GM12878 (cell line): ENCODE results near the gene PLEKHH2. TPM values are rescaled to one million over a fixed set of nuclear protein-coding genes. Genes with fewer than 3 reads are reported as not detected.
A peak's percentile ranks its signal among the peaks of the same experiment; 100 is the strongest.

Experiments
- ATAC-seq: fragments of 200-7000 bp; cut with Tn5 transposase; 3 replicates; pipeline ENCODE4 v1.9.1; 2020; ENCODE audit warnings: mild to moderate bottlenecking, moderate library complexity
- BruUV-seq: library from RNA; stranded (reverse); fragments of 400-500 nt; replicated peaks from 2 replicates; lab custom pipeline; 2021; lab: Mats Ljungman, UMichigan
- CTCF ChIA-PET: fragments of 300-600 bp; sonication (Branson Sonifier 250); formaldehyde crosslinking; extraction: SDS; loops from one replicate; lab custom pipeline; 2021; ENCODE audit warnings: inconsistent platforms; lab: Yijun Ruan, JAX
- POLR2A ChIA-PET: fragments of 350-600 bp; formaldehyde crosslinking; extraction: SDS; loops from one replicate; lab custom pipeline; 2021; ENCODE audit warnings: inconsistent platforms; lab: Charles Lee
- RAD21 ChIA-PET: fragments of 300-600 bp; sonication (Branson Sonifier 250); formaldehyde crosslinking; loops from one replicate; lab custom pipeline; 2023; ENCODE audit warnings: antibody characterized with exemption; ENCODE audit not compliant: unreplicated experiment; lab: Charles Lee
- SMC1A ChIA-PET: fragments of 300-600 bp; sonication (Branson Sonifier 250); formaldehyde crosslinking; loops from one replicate; lab custom pipeline; 2023; ENCODE audit not compliant: unreplicated experiment, uncharacterized antibody; lab: Charles Lee
- DNase-seq: peaks from one replicate; pipeline ENCODE4 v3.0.0-alpha.2; 2011; ENCODE audit warnings: low read depth, low spot score
- FAIRE-seq: peaks from 3 replicates; lab custom pipeline; 2011; peaks lifted over from hg19 to GRCh38; lab: Jason Lieb, UNC
- H2AFZ ChIP-seq: 2 replicates; pipeline ENCODE4 v1.6.0; 2011; ENCODE audit warnings: low read depth, low read length, control low read depth; ENCODE audit not compliant: control insufficient read depth
- H3K27ac ChIP-seq: 2 replicates; pipeline ENCODE4 v1.5.1; 2011; ENCODE audit warnings: control low read depth; ENCODE audit not compliant: control insufficient read depth, insufficient read depth
- H3K27me3 ChIP-seq, 2 experiments: replicated peaks in 1 of 2; 2 replicates each; pipeline versions ENCODE4 v1.6.0 to v1.6.1; 2011; ENCODE audit warnings: low read length in 1 of 2; ENCODE audit not compliant: control insufficient read depth in 2 of 2, insufficient read depth in 2 of 2
- H3K36me3 ChIP-seq, 2 experiments: 2 replicates each; pipeline ENCODE4 v1.5.1; 2011; ENCODE audit warnings: low read length in 1 of 2; ENCODE audit not compliant: control insufficient read depth in 2 of 2, insufficient read depth in 2 of 2
- H3K4me1 ChIP-seq: 2 replicates; pipeline ENCODE4 v1.6.1; 2011; ENCODE audit warnings: mild to moderate bottlenecking, low read length, moderate library complexity, mixed read lengths; ENCODE audit not compliant: control insufficient read depth, insufficient read depth
- H3K4me2 ChIP-seq: 2 replicates; pipeline ENCODE4 v1.6.0; 2011; ENCODE audit warnings: control low read depth; ENCODE audit not compliant: control insufficient read depth, insufficient read depth
- H3K4me3 ChIP-seq: fragments of 200-600 bp; sonication (generic); 2 replicates; pipeline ENCODE4 v1.5.1; 2016
- H3K79me2 ChIP-seq: 2 replicates; pipeline ENCODE4 v1.6.0; 2011; ENCODE audit warnings: low read length; ENCODE audit not compliant: control insufficient read depth, insufficient read depth
- H3K9ac ChIP-seq: 2 replicates; pipeline ENCODE4 v1.8.0; 2011; ENCODE audit warnings: low read length, control low read depth, mixed read lengths; ENCODE audit not compliant: control insufficient read depth, insufficient read depth
- H3K9me3 ChIP-seq: replicated peaks from 3 replicates; pipeline ENCODE4 v1.5.1; 2011; ENCODE audit warnings: mild to moderate bottlenecking, low read length; ENCODE audit not compliant: control insufficient read depth, insufficient read depth
- H4K20me1 ChIP-seq: 2 replicates; pipeline ENCODE4 v1.6.0; 2011; ENCODE audit not compliant: control insufficient read depth, insufficient read depth
- CHD1 ChIP-seq: IDR thresholded peaks from 2 replicates; pipeline ENCODE4 v1.6.1; 2012; ENCODE audit warnings: low read depth, low read length, improper control_type of control experiment
- CREB1 ChIP-seq: IDR thresholded peaks from 2 replicates; pipeline ENCODE4 v1.6.1; 2012; ENCODE audit warnings: low read depth, mild to moderate bottlenecking, inconsistent platforms
- ELK1 ChIP-seq: IDR thresholded peaks from 2 replicates; pipeline ENCODE4 v1.6.1; 2012; ENCODE audit warnings: low read depth, low read length, improper control_type of control experiment
- FOS ChIP-seq: IDR thresholded peaks from 3 replicates; pipeline ENCODE4 v1.6.1; 2011; ENCODE audit warnings: borderline replicate concordance; ENCODE audit not compliant: insufficient read length; ENCODE audit errors: extremely low read depth
- FOXM1 ChIP-seq: IDR thresholded peaks from 2 replicates; pipeline ENCODE4 v1.6.1; 2012; ENCODE audit warnings: low read depth, mild to moderate bottlenecking, inconsistent platforms, low read length, moderate library complexity
- GABPA ChIP-seq: IDR thresholded peaks from 2 replicates; pipeline ENCODE4 v1.6.1; 2014; ENCODE audit warnings: antibody characterized with exemption, low read depth, mild to moderate bottlenecking, inconsistent platforms
- JUND ChIP-seq: IDR thresholded peaks from 2 replicates; pipeline ENCODE4 v1.6.1; 2012; ENCODE audit warnings: low read depth, mild to moderate bottlenecking, low read length, improper control_type of control experiment, moderate library complexity
- KLF5 ChIP-seq: fragments of 450-650 bp; IDR thresholded peaks from 2 replicates; pipeline ENCODE4 v1.6.1; 2014; ENCODE audit warnings: mild to moderate bottlenecking; ENCODE audit not compliant: partially characterized antibody
- MEF2A ChIP-seq: IDR thresholded peaks from 2 replicates; pipeline ENCODE4 v1.6.1; 2011; ENCODE audit warnings: low read depth, mild to moderate bottlenecking, low read length, moderate library complexity; ENCODE audit not compliant: insufficient read depth
- NFIC ChIP-seq: IDR thresholded peaks from 2 replicates; pipeline ENCODE4 v1.6.1; 2012; ENCODE audit warnings: low read depth, mild to moderate bottlenecking, inconsistent platforms, low read length, moderate library complexity
- NFXL1 ChIP-seq: fragments of 450-650 bp; IDR thresholded peaks from 2 replicates; pipeline ENCODE4 v1.6.1; 2017; ENCODE audit warnings: antibody characterized with exemption, mild to moderate bottlenecking, borderline replicate concordance
- NR2F1 ChIP-seq: fragments of 450-650 bp; conservative IDR thresholded peaks from 2 replicates; pipeline ENCODE4 v1.6.1; 2017; ENCODE audit warnings: mild to moderate bottlenecking
- RB1 ChIP-seq: fragments of 450-650 bp; formaldehyde crosslinking; IDR thresholded peaks from 2 replicates; pipeline ENCODE4 v1.6.1; 2017; ENCODE audit warnings: mild to moderate bottlenecking, borderline replicate concordance
- SPI1 ChIP-seq: IDR thresholded peaks from 2 replicates; pipeline ENCODE4 v1.6.1; 2011; ENCODE audit warnings: low read depth, mild to moderate bottlenecking, low read length, moderate library complexity, borderline replicate concordance; ENCODE audit not compliant: insufficient read depth
- SRF ChIP-seq, 2 experiments: IDR thresholded peaks; 2 replicates each; pipeline ENCODE4 v1.6.1; 2011; ENCODE audit warnings: low read depth in 2 of 2, low read length in 2 of 2, mild to moderate bottlenecking in 1 of 2, moderate library complexity in 1 of 2
- SUZ12 ChIP-seq: fragments of 200-600 bp; sonication (generic); IDR thresholded peaks from one replicate; pipeline ENCODE4 v1.6.1; 2018; ENCODE audit warnings: antibody characterized with exemption, mild to moderate bottlenecking; ENCODE audit not compliant: unreplicated experiment
- TAF1 ChIP-seq: IDR thresholded peaks from 2 replicates; pipeline ENCODE4 v1.6.1; 2011; ENCODE audit warnings: mild to moderate bottlenecking, low read depth, low read length, borderline replicate concordance
- WGBS: methylation state at CpG from one replicate; pipeline ENCODE4 v1.1.6; 2016; ENCODE audit warnings: low lambda C conversion rate; ENCODE audit not compliant: insufficient replicate concordance, insufficient coverage; ENCODE audit errors: missing lambda C conversion rate; 5-methylcytosine and 5-hydroxymethylcytosine counted together
- in situ Hi-C: fragments of 300-500 bp; cut with MboI; formaldehyde crosslinking; loops from 9 replicates; pipeline ENCODE4 v1.14.3; 2018; ENCODE audit warnings: mixed read lengths
- intact Hi-C: fragments of 100-400 bp; cut with micrococcal nuclease; formaldehyde crosslinking; loops from one replicate; pipeline ENCODE4 v1.14.2; 2022; ENCODE audit not compliant: unreplicated experiment
- polyA plus RNA-seq, 11 experiments: library from polyadenylated mRNA; depleted of rRNA in 4 of 11; unstranded in 6 of 11; stranded (reverse) in 5 of 11; fragments of >200 nt; fragmentation: Nextera tagmentation in 4 of 11; fragmentation: Illumina TruSeq in 1 of 11; extraction: Ambion mirVana in 4 of 11; extraction: Trizol in 1 of 11; gene quantifications; 1 replicate in 1 of 11; 2 replicates in 10 of 11; pipeline versions ENCODE4 v1.2.1 to v1.2.3, GENCODE V29; 2011 to 2016; ENCODE audit warnings: inconsistent platforms in 2 of 11, missing spikeins in 2 of 11, low read depth in 1 of 11
- total RNA-seq, 4 experiments: library from RNA; depleted of rRNA in 3 of 4; stranded (reverse); fragments of >200 nt in 3 of 4; fragmentation: Illumina TruSeq in 1 of 4; extraction: Trizol in 1 of 4; gene quantifications; 2 replicates each; pipeline versions ENCODE4 v1.2.1 to v1.2.3, GENCODE V29; 2013 to 2021
- TF ChIP-seq, protein P1 (sequence below): IDR thresholded peaks from 2 replicates; pipeline ENCODE4 v1.6.1; 2011; ENCODE audit warnings: low read depth, mild to moderate bottlenecking, low read length, moderate library complexity, borderline replicate concordance; ENCODE audit errors: extremely low read depth
- TF ChIP-seq, protein P2 (sequence below): fragments of 450-650 bp; formaldehyde crosslinking; IDR thresholded peaks from 2 replicates; pipeline ENCODE4 v1.4.0; 2022; ENCODE audit warnings: mild to moderate bottlenecking, moderate library complexity

PLEKHH2 gene
- total and polyA plus RNA-seq, 10 of the 15 experiments (the other 5 are each of a cell fraction or from before 2014, with no cell fraction given) = not detected

DNA sequence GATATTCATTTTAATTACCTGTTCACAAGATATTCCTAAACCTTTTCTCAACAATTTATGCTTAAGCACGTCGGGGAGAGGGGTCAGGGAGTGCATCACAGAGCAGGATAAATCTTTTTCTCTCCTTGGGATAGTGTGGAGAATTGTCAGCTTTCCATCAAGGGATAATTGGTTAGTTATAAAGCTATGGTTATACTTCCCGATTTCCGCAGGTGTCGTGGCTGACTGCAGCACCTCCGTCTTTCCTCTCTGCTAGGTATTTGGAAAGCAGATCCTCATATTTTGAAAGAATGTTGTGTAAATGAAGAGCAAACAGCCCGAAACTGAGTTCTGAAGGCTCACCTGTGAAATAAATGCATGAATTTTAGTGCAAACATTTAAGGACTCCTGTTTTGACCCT, 137.6 kb downstream of the PLEKHH2 start:
- DNase-seq = no peak
- H3K4me3 ChIP-seq = peak overlapping the region; percentile 84
- H4K20me1 ChIP-seq = no peaks in the 10 kb centered on the region
- no TSS peak for BruUV-seq
- H3K4me2 ChIP-seq = peak overlapping the region; percentile 92
- ChIA-PET RAD21 (interaction anchor here (0.8 kb wide), 1 partner anchor 103 kb away, joined by 3 read pairs; no protein-coding TSS in a partner anchor), POLR2A (interaction anchor here (1.0 kb wide), 1 partner anchor 16 kb away, joined by 3 read pairs; no protein-coding TSS in a partner anchor), SMC1A (interaction anchor here (0.9 to 1.3 kb wide), 2 partner anchors 38 to 129 kb away, joined by 3 to 4 read pairs; no protein-coding TSS in a partner anchor), CTCF (interaction anchor here (0.5 to 1.7 kb wide), 4 partner anchors 17 to 208 kb away, joined by 3 to 5 read pairs (median 3); no protein-coding TSS in a partner anchor)
- no peak for FAIRE-seq
- H3K27me3 ChIP-seq = no peaks in the 10 kb centered on the region
- H3K79me2 ChIP-seq = no peaks in the 10 kb centered on the region
- H3K9ac ChIP-seq = peak overlapping the region; percentile 68
- peak overlapping the region; percentile 98 for H2AFZ ChIP-seq
- no peaks in the 10 kb centered on the region for H3K4me1 ChIP-seq
- ATAC-seq = no peak
- peaks cover 0 to 4% of the 10 kb centered on the region in 2 experiments; a peak in 1 of 4 replicates for H3K36me3 ChIP-seq
- in situ Hi-C loops (no loop called here), intact Hi-C loops (no loop called here)
- no peak overlapping the region for H3K27ac ChIP-seq
- no peaks in the 10 kb centered on the region for H3K9me3 ChIP-seq
- WGBS = 67% methylated on average over 7 of the region's 7 CpGs
- TF ChIP-seq SRF (IDR thresholded peaks at IDR 0.05; ENCODE audit: low read depth in 2 of 2, low read length in 2 of 2) (no peak), RB1 (no peak), GABPA (no peak), KLF5 (no peak), CREB1 (no peak), NFIC (no peak), TAF1 (no peak), SUZ12 (no peak), SPI1 (no peak), CHD1 (no peak), NFXL1 (no peak), NR2F1 (no peak), MEF2A (no peak), FOS (no peak), ELK1 (no peak), FOXM1 (no peak), JUND (no peak)
- TF ChIP-seq, protein P1, sequence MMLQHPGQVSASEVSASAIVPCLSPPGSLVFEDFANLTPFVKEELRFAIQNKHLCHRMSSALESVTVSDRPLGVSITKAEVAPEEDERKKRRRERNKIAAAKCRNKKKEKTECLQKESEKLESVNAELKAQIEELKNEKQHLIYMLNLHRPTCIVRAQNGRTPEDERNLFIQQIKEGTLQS = no peak
- TF ChIP-seq, protein P2, sequence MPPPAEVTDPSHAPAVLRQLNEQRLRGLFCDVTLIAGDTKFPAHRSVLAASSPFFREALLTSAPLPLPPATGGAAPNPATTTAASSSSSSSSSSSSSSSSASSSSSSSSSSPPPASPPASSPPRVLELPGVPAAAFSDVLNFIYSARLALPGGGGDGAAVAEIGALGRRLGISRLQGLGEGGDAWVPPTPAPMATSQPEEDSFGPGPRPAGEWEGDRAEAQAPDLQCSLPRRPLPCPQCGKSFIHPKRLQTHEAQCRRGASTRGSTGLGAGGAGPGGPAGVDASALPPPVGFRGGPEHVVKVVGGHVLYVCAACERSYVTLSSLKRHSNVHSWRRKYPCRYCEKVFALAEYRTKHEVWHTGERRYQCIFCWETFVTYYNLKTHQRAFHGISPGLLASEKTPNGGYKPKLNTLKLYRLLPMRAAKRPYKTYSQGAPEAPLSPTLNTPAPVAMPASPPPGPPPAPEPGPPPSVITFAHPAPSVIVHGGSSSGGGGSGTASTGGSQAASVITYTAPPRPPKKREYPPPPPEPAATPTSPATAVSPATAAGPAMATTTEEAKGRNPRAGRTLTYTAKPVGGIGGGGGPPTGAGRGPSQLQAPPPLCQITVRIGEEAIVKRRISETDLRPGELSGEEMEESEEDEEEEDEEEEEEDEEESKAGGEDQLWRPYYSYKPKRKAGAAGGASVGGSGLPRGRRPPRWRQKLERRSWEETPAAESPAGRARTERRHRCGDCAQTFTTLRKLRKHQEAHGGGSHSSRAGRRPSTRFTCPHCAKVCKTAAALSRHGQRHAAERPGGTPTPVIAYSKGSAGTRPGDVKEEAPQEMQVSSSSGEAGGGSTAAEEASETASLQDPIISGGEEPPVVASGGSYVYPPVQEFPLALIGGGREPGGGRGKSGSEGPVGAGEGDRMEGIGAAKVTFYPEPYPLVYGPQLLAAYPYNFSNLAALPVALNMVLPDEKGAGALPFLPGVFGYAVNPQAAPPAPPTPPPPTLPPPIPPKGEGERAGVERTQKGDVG = no peak
